AG04449 (cell line): Measurements from ENCODE around the gene CD9.

ENCODE experiments used
- CTCF ChIA-PET: fragments of 350-600 bp; formaldehyde crosslinking; extraction: SDS; loops from one replicate; lab custom pipeline; 2021; ENCODE audit warnings: antibody characterized with exemption; lab: Yijun Ruan, JAX
- POLR2A ChIA-PET: fragments of 400-600, 350-600 bp; formaldehyde crosslinking; extraction: SDS; loops from one replicate; lab custom pipeline; 2020; ENCODE audit warnings: antibody characterized with exemption, inconsistent platforms; lab: Yijun Ruan, JAX
- DNase-seq: peaks from one replicate; pipeline ENCODE4 v3.0.0-alpha.2; 2010; ENCODE audit warnings: low read depth, low spot score
- H3K4me3 ChIP-seq: 2 replicates; pipeline ENCODE4 v1.5.1; 2011; ENCODE audit warnings: low read depth, mild to moderate bottlenecking, control low read depth, low read length
- CTCF ChIP-seq: IDR thresholded peaks from one replicate; pipeline ENCODE4 v1.5.1; 2011; ENCODE audit warnings: mild to moderate bottlenecking, moderate library complexity, low read length, control low read depth, inconsistent platforms; ENCODE audit not compliant: insufficient read depth; ENCODE audit errors: missing control alignments

CD9 gene

GRCh38 chr12:6224550-6224949 lies 24.4 kb downstream of the CD9 start:
- no peak for TF ChIP-seq CTCF
- no peak for DNase-seq
- no peak overlapping the region for H3K4me3 ChIP-seq
- ChIA-PET CTCF (interaction anchor here (0.8 to 2.2 kb wide), 3 partner anchors 7 to 55 kb away, joined by 3 to 6 read pairs (median 3); no protein-coding TSS in a partner anchor), POLR2A (no interaction called here)

- no peak overlapping the region for H3K4me3 ChIP-seq
- POLR2A ChIA-PET: no interaction called here
- no peak for DNase-seq
- TF ChIP-seq CTCF: no peak
- CTCF ChIA-PET: interaction anchor here (0.9 to 2.2 kb wide), 3 partner anchors 8 to 13 kb away, joined by 3 to 6 read pairs (median 4); no protein-coding TSS in a partner anchor
These were observed 25.4 kb downstream of the CD9 start for GRCh38 chr12:6225630-6226001.

DNA sequence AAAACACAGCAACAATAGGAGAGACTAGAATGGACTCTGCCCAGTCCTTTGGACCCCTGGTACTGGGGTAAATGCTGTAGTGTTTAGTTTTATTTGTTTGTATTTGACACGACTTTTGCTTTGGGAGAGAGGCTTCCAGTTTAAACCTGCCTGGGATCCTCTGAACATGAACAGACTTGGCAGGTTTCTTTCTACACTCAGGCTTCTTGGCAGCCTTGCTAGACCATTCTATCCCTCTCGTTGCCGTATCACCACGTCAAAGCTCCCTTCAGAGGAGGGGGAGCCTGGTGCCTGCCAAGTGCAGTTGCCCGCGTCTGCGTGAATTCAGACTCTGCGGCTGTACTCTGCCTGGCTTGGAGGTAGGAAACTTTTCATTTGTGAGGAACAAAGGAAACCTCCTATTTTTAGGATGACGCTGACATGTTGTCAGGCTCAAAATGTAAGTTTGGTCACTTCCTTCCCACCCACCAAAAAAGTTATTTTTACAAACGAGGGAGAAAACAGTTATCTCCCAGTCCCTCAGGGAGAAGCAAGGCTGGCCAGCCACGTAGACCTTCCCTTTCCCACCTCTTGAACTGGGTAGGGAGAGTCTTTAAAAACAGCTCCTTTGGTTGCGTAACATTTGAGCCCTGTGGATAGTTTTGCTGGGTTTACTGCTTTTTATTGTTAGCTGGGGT lies 25.9 kb downstream of the CD9 start:
- POLR2A ChIA-PET: no interaction called here
- H3K4me3 ChIP-seq: no peak overlapping the region
- CTCF ChIA-PET: interaction anchor here (1.0 to 2.2 kb wide), 2 partner anchors 9 to 12 kb away, joined by 3 to 6 read pairs; no protein-coding TSS in a partner anchor
- DNase-seq: no peak
- no peak for TF ChIP-seq CTCF

DNA sequence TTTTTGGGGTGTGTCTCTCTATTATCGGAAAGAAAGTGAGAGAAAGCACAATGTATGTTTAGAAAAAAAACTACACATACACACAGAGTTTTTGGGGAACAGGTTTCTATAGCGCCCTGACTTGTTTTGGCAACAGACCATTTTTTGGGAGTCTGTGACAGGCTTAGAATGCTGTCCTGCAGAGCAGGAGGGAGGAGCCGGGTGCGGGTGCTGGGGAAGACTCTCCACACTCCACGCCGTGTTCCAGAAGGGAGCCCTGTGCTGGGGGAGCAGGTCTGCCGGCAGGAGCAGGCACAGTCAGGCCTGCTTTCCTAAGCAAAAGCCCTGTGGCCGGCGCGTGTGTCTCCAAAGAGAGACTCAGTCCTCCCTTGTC lies 26.5 kb downstream of the CD9 start:
- TF ChIP-seq CTCF: no peak
- no peak overlapping the region for H3K4me3 ChIP-seq
- no peak for DNase-seq
- CTCF ChIA-PET: interaction anchor here (1.0 to 2.2 kb wide), 2 partner anchors 9 to 13 kb away, joined by 3 to 6 read pairs; no protein-coding TSS in a partner anchor
- POLR2A ChIA-PET: no interaction called here

GRCh38 chr12:6228535-6229223 lies 28.5 kb downstream of the CD9 start:
- POLR2A ChIA-PET: interaction anchor here (0.7 to 1.1 kb wide), 2 partner anchors 242 to 1571 kb away, joined by 3 read pairs; partner anchors contain the start of gene VAMP1
- CTCF ChIA-PET: interaction anchor here (1.3 to 4.7 kb wide), 7 partner anchors 16 to 240 kb away, joined by 3 to 39 read pairs (median 7); no protein-coding TSS in a partner anchor
- no peak for TF ChIP-seq CTCF
- H3K4me3 ChIP-seq: no peak overlapping the region
- no peak for DNase-seq
